Dermis blood vessel endothelial cell (primary cell): ENCODE data around the gene CEACAM18. TPM values are rescaled to one million over a fixed set of nuclear protein-coding genes. Genes with fewer than 3 reads are reported as not detected.
"Not testable (repeated sequence)": the region's sequence is repeated elsewhere in the genome, so short reads cannot be mapped to it uniquely, and the experiment has no call there.

ENCODE experiments used
- DNase-seq: peaks from one replicate; pipeline ENCODE4 v3.0.0; 2010
- total RNA-seq: library from RNA; depleted of rRNA; stranded (reverse); fragments of >200 nt; gene quantifications from 2 replicates; pipeline ENCODE4 v1.2.3, GENCODE V29; 2014

The CEACAM18 gene
- total RNA-seq: not detected in 2 replicates

DNA sequence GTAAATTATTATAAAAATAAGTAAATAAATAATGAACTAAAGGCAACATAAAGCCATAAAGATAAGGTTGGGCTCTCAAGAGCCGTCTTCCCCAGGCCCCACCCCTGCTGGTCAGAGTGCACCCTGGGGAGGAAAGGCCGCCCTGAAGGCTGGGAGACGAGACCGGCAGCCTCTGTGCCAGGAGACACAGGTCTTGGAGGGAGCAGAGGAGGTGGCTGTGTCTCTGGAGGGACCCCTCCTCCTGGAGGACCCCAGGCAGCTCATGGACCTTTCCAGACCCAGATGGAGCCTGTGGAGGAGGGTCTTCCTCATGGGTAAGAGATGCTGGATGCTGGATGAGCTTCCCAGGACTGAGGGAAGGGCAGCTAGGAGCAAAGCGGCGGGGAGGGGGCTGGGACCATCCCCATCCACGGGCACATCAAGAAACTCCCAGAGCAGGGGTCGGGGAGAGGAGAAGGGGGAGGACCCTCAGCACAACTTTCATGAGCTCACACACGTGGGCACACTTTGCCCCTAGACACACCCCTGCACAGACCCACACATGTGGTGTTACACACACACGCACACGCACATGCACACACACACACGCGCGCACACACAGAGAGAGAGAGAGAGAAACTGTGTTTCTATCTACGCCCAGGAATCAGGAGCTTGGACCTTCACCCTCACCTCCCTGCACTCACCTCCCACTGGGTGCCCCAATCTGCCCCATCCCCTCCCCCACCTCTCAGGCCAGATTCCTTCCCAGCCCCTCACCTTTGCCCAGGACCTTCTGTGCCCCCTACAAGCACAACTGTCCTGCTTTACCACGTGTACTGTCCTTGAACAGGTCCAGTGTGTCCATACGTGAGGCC, at the start of gene CEACAM18:
Gene CEACAM18, plus strand, starts transcription at position 159 of the 854 bp plus-strand sequence.
- DNase-seq: no peak

DNA sequence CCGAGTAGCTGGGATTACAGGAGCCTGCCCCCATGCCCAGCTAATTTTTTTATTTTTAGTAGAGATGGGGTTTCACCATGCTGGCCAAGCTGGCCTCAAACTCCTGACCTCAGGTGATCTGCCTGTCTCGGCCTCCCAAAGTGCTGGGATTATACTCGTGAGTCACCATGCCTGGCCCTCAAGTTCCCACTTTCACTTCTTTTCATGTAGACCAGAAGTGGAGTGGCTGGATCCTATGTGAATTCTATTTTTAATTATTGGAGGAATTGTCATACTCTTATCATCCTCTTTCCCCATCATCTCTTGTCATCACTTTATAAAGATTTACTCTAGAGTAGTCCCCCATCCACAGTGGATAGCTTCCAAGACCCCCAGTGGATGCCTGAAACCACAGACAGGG, 48.1 kb upstream of the CEACAM18 start:
- DNase-seq: no peak

DNA sequence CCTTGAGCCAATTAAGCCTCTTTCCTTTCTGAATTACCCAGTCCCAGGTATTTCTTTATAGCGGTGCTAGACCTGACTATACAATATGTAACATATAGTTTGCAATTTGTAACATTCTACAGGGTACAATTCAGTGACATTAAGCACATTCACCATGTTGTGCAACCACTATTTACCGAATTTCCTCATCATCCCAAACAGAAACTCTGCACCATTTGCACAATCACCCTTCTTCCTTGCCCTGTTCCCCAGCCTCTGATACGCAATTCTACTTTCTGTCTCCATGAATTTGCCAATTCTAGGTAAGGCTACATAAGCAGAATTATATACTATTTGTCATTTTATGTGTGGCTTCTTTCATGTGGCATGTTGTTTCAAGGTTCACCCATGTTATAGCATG, 47.2 kb upstream of the CEACAM18 start:
- no peak for DNase-seq

DNA sequence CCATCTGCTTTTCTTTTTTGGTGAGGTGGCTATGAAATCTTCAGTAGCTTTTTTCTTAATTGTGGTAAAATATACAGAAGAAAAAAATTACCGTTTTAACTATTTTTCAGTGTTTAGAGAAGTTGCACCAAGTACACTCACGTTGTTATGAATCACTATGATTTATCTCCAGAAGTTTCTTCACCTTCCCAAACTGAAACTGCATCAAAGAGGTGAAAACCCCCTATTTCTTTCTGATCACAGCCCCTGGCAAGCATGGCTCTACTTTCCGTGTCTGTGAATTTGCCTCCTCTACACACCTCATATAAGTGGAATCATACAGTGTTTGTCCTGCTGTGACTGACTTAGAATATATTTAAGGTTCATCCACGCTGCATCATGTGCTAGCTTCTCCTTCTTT, 45.3 kb upstream of the CEACAM18 start:
- DNase-seq: no peak

DNA sequence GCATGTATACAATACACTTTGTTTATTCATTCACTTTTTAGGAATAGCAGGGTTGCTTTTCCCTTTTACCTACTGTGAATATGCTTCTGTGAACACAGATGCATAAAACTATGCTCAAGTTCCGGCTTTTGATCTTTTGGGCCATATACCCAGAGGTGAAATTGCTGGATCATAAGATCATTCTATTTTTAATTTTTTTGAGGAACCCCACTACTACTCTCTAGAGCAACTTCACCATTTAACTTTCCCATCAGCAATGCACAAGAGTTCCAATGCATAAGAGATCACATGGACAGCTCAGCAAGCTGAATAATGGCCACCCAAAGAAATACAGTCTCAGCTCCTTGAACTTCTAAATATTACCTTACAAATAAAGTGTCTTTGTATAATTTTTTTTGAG, 43.9 kb upstream of the CEACAM18 start:
- DNase-seq: no peak

DNA sequence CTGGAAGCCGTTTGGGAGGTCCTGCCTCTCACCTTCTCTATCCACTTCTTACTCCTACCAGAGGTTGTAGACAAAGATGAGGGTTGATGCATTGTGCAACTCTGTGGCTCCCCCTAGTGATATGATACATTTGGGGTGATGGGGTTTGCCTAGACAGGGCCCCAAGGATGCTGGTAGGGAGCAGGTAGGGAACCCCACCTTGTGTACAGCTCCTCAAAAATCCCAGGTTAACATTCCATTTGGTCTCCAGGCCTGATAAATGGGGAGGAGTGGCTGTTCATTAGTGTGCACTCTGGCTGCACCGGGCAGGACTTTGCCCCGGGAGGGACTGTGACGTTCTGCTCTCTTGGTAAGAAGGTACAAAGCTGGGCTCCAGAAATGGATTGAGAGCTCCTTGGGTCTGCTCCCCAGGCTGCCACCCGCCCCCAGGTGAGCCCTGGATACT, 39.3 kb upstream of the CEACAM18 start:
- peak; percentile 47 for DNase-seq

DNA sequence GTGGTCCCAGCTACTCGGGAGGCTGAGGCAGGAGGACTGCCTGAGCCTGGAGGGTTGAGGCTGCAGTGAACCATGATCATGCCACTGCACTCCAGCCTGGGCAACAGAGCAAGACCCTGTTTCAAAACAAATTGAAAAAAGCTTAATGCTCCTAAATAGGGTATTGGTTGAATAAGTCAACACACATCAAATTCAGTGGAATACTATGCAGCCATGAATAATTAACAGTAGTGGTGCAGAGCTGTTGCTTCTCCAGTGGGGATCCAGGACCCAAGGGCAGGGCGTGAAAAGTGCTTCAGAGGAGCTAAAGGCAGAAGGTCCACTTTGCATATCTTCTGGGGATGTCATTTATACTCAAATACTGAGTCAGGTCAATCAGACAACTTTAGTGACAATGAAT, 38.3 kb upstream of the CEACAM18 start:
- DNase-seq: no peak

DNA sequence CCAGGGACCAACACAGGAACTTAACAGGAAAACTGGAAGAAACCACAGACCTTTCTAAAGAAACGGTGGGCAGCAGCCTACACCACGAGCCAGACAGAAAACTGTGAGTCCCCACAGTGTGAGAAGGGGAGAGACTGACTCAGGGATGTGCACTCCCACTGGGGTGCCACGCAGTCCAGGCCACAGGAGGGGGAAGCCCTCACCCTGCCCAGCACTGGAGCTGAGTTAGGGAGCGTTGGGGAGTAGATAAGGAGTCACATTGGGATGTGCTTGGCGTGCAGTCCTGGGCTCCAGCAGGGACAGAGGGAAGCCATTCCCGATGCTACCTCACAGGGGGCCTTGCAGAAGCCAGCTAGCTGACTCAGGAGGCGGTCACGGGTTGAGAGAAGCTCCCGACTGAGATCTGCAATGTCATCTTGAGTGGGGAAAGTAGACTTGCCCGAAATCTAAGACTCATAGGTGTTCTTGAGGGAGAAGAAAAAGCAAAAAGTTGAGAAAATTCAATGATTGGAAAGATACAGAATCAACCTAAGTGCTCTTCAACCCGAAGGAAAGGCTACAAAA, 37.4 kb upstream of the CEACAM18 start:
- DNase-seq: no peak

DNA sequence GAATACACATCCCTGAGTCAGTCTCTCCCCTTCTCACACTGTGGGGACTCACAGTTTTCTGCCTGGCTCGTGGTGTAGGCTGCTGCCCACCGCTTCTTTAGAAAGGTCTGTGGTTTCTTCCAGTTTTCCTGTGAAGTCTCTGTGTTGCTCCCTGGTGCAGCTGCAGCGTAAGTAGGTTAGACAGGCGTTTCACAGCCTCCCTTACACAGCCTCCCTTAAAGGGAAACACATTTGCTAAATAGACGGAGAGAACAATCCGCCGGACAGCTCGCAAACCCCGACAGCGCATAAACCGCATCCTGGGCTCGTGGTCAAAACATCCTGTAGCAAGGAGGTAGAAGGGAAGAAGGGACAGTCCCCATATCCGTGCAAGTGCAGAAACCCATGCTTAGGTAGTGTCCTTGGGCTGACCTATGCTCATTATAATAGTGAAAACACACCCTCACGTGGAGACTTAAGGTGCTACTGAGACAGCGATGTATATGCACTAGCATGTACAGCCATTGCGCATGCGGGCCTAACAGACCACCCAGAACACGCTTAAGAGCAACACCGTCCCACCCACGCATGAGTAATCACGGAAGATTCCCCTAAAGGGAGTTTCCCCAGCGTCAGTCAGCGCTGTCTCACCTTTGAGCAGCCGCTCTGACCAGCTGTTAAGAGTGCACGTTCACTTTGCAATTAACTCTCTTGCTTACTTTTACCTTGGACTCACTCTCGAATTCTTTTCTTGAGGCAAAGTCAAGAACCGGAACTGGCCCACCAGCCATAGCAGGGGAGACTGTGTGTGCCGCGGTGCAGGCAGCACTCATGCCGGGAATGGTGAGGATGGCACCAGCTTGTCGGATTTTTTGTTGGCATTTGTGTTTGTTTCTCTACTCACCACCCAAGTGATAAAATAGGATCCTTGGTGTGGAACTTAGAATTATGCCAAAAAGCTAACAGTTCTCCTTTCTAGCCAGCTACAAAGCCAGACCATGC, 36.6 kb upstream of the CEACAM18 start:
- no peak for DNase-seq

DNA sequence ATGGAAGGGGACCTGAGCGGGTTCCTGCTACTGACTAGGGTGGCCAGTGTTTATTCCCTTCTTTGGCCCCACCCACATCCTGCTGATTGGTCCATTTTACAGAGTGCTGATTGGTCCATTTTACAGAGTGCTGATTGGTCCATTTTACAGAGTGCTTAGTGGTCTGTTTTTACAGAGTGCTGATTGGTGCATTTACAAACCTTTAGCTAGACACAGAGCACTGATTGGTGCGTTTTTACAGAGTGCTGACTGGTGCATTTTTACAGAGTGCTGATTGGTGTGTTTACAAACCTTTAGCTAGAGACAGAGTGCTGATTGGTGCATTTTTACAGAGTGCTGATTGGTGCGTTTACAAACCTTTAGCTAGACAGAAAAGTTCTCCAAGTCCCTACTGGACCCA, 30.8 kb upstream of the CEACAM18 start:
- DNase-seq: not testable (repeated sequence)

DNA sequence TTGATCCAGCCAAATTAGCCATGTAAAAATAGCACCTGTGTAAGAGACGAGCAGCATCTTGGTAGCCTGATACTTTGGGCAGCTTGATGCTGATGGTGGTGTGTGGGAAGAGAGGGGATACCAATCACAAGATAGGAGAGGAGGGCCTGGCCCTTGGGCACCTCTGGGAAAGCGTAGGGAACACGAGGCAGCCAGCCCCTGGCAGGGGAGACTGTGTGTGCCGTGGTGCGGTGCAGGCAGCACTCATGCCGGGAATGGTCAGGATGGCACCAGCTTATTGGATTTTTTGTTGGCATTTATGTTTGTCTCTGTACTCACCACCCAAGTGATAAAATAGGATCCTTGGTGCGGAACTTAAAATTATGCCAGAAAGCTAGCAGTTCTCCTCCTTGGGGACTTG, 30.3 kb upstream of the CEACAM18 start:
- no peak for DNase-seq

DNA sequence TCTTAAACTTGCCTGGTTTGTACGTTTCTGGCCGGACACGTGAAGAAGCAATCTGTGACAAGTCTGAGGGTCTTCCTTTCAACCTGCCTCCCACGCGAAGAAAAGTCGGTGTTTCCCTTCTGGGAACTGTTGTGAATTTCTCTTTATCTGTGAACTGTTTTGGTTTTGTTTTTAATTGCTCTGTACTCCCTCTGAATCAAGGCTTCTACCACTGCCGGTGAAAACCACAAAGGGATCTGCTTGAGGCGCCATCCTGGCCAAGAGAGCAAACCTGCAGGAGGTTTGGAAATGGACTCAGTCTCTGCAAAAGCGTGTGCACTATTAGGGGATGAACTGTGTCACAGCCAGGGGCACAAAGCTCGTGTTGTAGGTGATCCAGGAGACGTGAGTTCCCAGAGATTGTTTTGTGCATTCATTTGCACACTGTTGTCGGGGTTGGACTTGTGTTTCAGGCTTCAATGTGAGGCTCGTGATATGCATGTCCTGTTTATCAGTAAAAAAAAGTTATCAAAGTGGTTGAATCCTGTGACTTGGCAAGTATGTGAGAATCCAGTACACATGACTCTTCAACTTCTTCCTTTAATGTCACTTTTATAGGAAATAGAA, 29.8 kb upstream of the CEACAM18 start:
- DNase-seq: no peak

DNA sequence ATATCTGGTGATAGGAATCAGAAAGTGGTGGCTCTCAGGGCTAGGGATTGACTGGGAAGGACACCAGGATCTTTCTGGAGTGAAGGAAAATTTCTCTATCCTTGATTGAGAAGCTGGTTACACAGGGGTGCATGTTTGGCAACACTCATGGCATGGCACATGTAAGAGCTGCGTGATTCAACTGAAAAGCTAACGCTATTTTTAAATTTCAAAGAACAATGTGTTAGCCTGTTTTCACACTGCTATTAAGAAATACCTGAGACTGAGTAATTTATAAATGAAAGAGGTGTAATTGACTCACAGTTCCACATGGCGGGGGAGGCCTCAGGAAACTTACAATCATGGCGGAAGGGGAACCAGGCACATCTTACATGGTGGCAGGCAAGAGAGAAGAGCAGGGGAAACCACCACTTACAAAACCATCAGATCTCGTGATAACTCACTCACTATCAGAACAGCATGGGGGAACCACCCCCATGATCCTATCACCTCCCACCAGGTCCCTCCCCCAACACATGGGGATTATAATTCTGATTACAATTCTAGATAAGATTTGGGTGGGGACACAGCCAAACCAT, 27.5 kb upstream of the CEACAM18 start:
- no peak for DNase-seq

DNA sequence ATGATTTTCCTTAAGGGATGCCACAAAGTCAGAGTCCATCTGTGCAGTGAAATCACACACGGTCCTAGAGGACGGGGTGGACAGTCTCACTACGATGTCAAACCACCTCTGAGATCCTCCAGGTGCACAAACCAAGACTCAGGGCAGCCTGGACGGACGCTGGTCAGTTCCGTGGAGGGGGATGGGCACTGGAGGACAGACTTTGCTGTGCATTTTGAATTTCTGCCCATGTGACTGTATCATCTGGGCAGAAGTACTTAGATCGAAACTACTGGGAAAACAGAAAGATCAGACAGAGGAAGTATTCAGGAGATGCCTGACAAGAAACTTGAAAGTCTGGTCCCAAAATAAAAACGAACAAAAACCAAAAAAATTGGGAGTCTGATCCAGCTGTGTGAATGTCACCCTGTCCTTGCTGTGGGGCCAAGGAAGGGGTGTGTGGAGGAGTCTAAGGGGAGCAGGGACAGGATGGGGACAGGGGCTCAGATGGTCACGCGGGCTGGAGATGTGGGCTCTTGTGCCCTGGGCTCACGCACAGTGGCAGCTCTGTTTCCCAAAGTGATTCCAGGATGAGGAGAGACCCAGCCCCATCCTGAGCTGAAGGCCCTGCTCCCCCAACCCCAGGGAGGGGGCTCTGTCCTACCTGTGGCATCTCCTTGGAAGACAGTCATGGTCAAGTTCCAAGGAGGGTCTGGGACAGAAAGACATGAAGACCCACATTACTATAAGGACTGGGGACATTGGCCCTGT, 21.6 kb upstream of the CEACAM18 start:
- DNase-seq: no peak

DNA sequence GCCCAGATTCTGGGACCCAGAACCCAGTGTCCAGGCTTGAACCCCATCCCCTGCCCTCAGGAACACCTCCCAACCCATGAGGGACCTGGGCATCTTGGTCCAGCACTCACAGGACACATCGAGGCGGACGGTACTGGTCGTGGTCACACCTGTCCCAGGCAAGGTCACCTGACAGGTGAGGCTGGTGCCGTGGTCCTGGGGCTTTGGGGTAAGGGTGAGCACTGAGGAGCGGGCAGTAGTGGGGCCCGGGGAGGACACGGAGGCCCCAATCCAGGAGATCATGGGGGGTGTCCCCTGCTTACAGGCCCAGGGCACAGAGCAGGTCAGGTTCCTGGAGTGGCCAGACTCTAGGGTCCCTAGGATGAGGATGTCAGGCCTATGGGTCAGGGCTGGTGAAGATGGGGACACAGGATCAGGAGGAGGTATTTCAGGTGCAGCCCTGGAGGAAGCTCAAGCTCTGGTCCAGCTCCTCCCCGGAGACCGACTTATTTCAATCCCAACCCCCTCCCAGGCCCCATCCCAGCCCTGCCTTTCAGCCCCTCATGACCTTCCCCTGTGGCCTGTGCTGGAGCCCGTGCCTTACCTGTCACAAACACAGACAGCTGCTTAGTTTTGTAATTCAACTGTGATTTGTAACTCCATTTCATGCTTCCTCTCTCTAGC, 20.9 kb upstream of the CEACAM18 start:
- no peak for DNase-seq

DNA sequence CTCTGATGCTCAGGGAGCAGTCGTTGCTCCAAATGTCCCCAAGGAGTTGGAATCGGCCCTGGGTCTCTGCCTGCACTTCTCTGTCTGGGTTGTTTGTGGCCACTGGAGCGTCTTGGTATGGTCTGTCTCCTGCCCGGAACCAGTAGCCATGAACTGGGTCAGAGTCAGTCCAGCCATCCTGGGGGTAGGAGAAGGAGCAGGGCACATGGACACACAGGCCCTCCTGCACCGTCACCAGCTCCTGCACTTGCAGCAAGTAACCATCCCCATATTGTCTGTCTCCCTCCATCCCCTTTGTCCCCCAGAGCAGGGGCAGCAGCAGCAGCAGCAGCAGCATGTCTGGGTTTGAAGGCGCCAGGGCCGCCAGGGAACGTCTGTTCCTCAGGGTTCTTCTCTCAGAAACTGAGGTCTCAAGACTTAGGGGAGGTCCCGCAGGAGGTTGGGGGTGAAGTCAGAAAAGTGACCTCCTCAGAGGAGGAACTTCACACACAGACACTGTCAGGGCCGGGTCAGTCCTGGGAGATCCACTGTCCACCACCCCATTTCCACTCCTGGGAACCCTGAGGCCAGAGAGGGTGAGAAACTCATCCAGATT, 20.2 kb upstream of the CEACAM18 start, which contains the start of gene SIGLEC8:
Gene SIGLEC8, minus strand, starts transcription at position 404 of the 595 bp plus-strand sequence. Its CDS starts 67 bp downstream, at position 337.
- no peak for DNase-seq

DNA sequence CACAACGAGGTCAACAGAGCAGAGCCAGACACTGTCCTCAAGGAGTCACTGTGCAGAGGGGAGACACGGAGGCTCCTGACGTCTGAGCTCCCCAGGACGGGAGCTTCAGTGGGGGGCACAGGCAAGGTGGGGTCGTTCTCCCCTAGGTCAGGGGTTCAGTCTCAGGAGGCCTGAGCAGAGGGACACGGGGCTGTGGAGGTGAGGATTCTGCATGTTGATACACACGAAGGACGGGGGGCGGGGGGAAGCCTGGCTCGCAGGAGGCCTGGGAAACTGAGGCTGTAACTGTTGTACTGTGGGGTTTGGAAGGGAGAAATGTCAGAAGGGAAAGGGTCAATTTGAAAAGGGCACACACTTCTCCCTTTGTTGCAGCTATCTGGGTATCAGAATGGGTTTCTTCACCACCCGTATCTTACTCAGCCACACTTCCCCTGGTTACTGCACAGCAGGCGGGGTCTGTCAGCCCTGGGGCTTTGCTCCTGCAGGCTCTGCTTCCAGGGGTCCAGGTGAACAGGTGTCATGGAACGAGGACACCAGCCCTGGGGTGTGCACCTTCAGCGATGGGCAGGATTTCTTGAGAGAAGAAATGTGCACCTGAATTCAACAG, 19.3 kb upstream of the CEACAM18 start:
- no peak for DNase-seq

DNA sequence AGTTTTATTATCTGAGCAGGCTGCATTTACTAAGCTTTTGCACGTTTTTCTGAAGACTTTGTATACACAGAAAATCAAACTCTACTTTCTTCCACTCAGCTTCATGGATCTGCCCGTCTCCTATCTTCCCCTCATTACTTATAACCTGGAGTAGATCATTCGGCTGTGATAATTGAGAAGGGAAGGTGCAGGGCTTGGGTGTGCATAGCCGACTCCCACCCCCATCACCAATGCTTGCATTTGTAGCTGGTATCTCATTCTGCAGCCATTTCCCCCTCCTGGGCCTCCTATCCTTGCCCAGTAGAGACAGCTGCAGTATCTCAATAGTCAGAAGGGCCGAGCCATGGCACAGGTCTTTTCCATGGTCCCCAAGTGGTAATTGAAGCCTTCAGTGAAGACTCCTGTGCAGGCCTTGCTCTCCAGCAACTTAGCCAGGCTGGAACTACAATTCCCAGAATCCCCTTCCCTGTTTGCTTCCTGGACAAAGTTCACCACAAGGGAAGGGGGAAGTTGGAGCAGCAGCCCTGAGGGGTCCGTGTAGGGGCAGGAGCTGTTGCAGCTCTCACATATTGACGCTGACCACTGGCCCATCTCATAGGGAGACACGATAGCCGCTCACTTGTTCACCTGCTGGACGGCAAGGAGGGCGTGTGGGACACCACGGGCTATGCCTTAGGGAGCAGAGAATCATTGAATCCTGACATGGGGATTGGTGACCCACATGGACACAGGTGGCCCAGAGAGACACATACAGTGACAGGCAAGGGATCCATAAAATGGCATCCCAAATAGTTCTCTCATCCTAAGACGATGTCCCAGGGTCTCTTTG, 18.0 kb upstream of the CEACAM18 start:
- DNase-seq: peak; percentile 47

DNA sequence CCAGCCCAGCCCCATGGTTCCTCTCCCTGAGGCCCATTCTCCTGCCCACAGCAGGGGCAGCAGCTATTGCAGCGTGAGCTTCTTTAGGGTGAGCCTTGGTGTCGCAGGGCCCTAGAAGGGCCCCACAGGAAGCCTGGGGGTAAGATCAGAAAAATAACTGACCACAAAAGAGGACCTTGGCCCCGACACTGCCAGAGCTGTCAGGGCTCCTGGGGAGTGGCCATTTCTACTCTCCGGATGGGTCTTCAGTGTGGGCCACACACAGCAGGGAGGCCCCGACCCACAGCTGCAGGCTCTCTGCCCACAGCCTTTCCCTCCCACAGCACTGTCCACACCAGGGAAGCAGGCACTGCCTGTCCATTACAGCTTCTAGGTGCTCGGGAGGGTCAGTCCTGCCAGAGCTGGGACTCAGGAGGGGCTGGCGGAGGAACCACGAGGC, 16.6 kb upstream of the CEACAM18 start:
- no peak for DNase-seq
